SK-N-SH (cell line): ENCODE data around the gene PTPMT1. TPM values are rescaled to one million over a fixed set of nuclear protein-coding genes. Genes with fewer than 3 reads are reported as not detected.

ENCODE experiments used
- CTCF ChIA-PET: fragments of 300-600, 350-600 bp; formaldehyde crosslinking; extraction: SDS; loops from one replicate; lab custom pipeline; 2021; lab: Yijun Ruan, JAX
- POLR2A ChIA-PET: fragments of 350-600 bp; sonication (Branson Sonifier 250); formaldehyde crosslinking; extraction: SDS; loops from one replicate; lab custom pipeline; 2020; ENCODE audit warnings: antibody characterized with exemption, inconsistent platforms; lab: Yijun Ruan, JAX
- DNase-seq: peaks from one replicate; pipeline ENCODE4 v3.0.0; 2012
- H2AFZ ChIP-seq: fragments of 200-600 bp; sonication (generic); 2 replicates; pipeline ENCODE4 v1.8.1; 2016; ENCODE audit warnings: antibody characterized with exemption, mild to moderate bottlenecking, low read depth
- H3F3A ChIP-seq: fragments of 200-600 bp; sonication (generic); replicated peaks from 2 replicates; pipeline ENCODE3; 2016; ENCODE audit warnings: antibody characterized with exemption, mild to moderate bottlenecking; ENCODE audit not compliant: insufficient read depth
- H3K27ac ChIP-seq, 2 experiments: fragments of 200-500 bp in 1 of 2; fragments of 200-600 bp in 1 of 2; sonication (Bioruptor generic) in 1 of 2; sonication (generic), shearing (Covaris generic) in 1 of 2; 2 replicates each; pipeline versions ENCODE4 v1.5.1 to v1.6.1; 2014 to 2016; ENCODE audit warnings: low read depth in 2 of 2, inconsistent platforms in 1 of 2, low read length in 1 of 2, mild to moderate bottlenecking in 1 of 2, mixed read lengths in 1 of 2
- H3K27me3 ChIP-seq: fragments of 200-600 bp; sonication (generic), shearing (Covaris generic); 2 replicates; pipeline ENCODE4 v1.6.1; 2016; ENCODE audit warnings: mixed run types; ENCODE audit not compliant: insufficient read depth
- H3K36me3 ChIP-seq, 2 experiments: fragments of 200-500 bp in 1 of 2; fragments of 200-600 bp in 1 of 2; sonication (Bioruptor generic) in 1 of 2; sonication (generic) in 1 of 2; replicated peaks in 1 of 2; 2 replicates each; pipeline versions ENCODE3 to v1.5.1; 2014 to 2016; ENCODE audit warnings: low read length in 1 of 2, mild to moderate bottlenecking in 1 of 2; ENCODE audit not compliant: insufficient read depth in 2 of 2, control insufficient read depth in 1 of 2
- H3K4me1 ChIP-seq, 2 experiments: fragments of 200-500 bp in 1 of 2; fragments of 200-600 bp in 1 of 2; sonication (Bioruptor generic) in 1 of 2; sonication (generic), shearing (Covaris generic) in 1 of 2; 2 replicates each; pipeline versions ENCODE4 v1.5.1 to v1.6.1; 2014 to 2016; ENCODE audit warnings: low read depth in 1 of 2, low read length in 1 of 2, mixed run types in 1 of 2; ENCODE audit not compliant: insufficient read depth in 2 of 2, control insufficient read depth in 1 of 2
- H3K4me2 ChIP-seq: fragments of 200-600 bp; sonication (generic), shearing (Covaris generic); 2 replicates; pipeline ENCODE4 v1.6.1; 2017; ENCODE audit warnings: mixed run types
- H3K4me3 ChIP-seq, 2 experiments: fragments of 200-500 bp in 1 of 2; fragments of 200-600 bp in 1 of 2; sonication (Bioruptor generic) in 1 of 2; sonication (generic), shearing (Covaris generic) in 1 of 2; 2 replicates each; pipeline versions ENCODE4 v1.5.1 to v1.8.1; 2014 to 2016; ENCODE audit warnings: low read depth in 2 of 2, inconsistent platforms in 1 of 2, low read length in 1 of 2, mild to moderate bottlenecking in 1 of 2, mixed read lengths in 1 of 2, moderate library complexity in 1 of 2
- H3K79me2 ChIP-seq: fragments of 200-600 bp; sonication (generic); 2 replicates; pipeline ENCODE4 v1.8.1; 2017; ENCODE audit warnings: mild to moderate bottlenecking; ENCODE audit not compliant: insufficient read depth
- H3K9ac ChIP-seq: fragments of 200-600 bp; sonication (generic); 2 replicates; pipeline ENCODE4 v1.6.1; 2017; ENCODE audit warnings: mixed run types
- H3K9me2 ChIP-seq: fragments of 200-600 bp; sonication (generic); 2 replicates; pipeline ENCODE4 v1.6.1; 2017; ENCODE audit warnings: mixed run types
- H3K9me3 ChIP-seq: fragments of 200-600 bp; sonication (generic); 2 replicates; pipeline ENCODE4 v1.6.1; 2017; ENCODE audit warnings: mixed run types, mild to moderate bottlenecking, moderate library complexity
- H4K20me1 ChIP-seq: fragments of 200-600 bp; sonication (generic); 2 replicates; pipeline ENCODE4 v1.6.1; 2017; ENCODE audit warnings: mild to moderate bottlenecking, mixed run types; ENCODE audit not compliant: insufficient read depth
- CHD2 ChIP-seq: fragments of 150-350 bp; IDR thresholded peaks from 2 replicates; pipeline ENCODE4 v1.6.1; 2018; ENCODE audit warnings: low read length; ENCODE audit not compliant: partially characterized antibody
- CTCF ChIP-seq: fragments of 200-600 bp; sonication (generic); IDR thresholded peaks from 2 replicates; pipeline ENCODE4 v1.6.1; 2017; ENCODE audit warnings: antibody characterized with exemption, mild to moderate bottlenecking, moderate library complexity
- ELF1 ChIP-seq: IDR thresholded peaks from 2 replicates; pipeline ENCODE4 v1.4.0; 2012
- FOSL2 ChIP-seq: IDR thresholded peaks from 2 replicates; pipeline ENCODE4 v1.4.0; 2012; ENCODE audit warnings: low read depth, mild to moderate bottlenecking, moderate library complexity, borderline replicate concordance
- FOXJ3 ChIP-seq: sonication (generic); formaldehyde crosslinking; IDR thresholded peaks from 2 replicates; pipeline ENCODE4 v1.5.1; 2020; ENCODE audit warnings: mild to moderate bottlenecking, missing genetic modification reagents
- GABPA ChIP-seq: IDR thresholded peaks from 2 replicates; pipeline ENCODE4 v1.4.0; 2012; ENCODE audit warnings: low read depth, mild to moderate bottlenecking
- JUND ChIP-seq: IDR thresholded peaks from 2 replicates; pipeline ENCODE4 v1.4.0; 2012
- MAX ChIP-seq: IDR thresholded peaks from 2 replicates; pipeline ENCODE4 v1.4.0; 2012; ENCODE audit warnings: low read depth
- NFIC ChIP-seq: IDR thresholded peaks from 2 replicates; pipeline ENCODE4 v1.4.0; 2012; ENCODE audit warnings: borderline replicate concordance
- NRF1 ChIP-seq: IDR thresholded peaks from 2 replicates; pipeline ENCODE4 v1.6.1; 2012; ENCODE audit warnings: low read depth, mild to moderate bottlenecking, low read length
- REST ChIP-seq: IDR thresholded peaks from 2 replicates; pipeline ENCODE4 v1.6.1; 2012; ENCODE audit warnings: mild to moderate bottlenecking, low read depth, low read length, moderate library complexity
- RFX5 ChIP-seq: IDR thresholded peaks from 2 replicates; pipeline ENCODE4 v1.6.1; 2012; ENCODE audit warnings: mild to moderate bottlenecking, improper control_type of control experiment, low read length
- SMC3 ChIP-seq: IDR thresholded peaks from 2 replicates; pipeline ENCODE4 v1.6.1; 2012; ENCODE audit warnings: low read depth, low read length, improper control_type of control experiment
- TAF1 ChIP-seq: IDR thresholded peaks from 2 replicates; pipeline ENCODE4 v1.6.1; 2012; ENCODE audit warnings: low read depth, mild to moderate bottlenecking, low read length, moderate library complexity, borderline replicate concordance
- TCF12 ChIP-seq: IDR thresholded peaks from 2 replicates; pipeline ENCODE4 v1.4.0; 2012
- TEAD4 ChIP-seq: IDR thresholded peaks from 2 replicates; pipeline ENCODE4 v1.4.0; 2012; ENCODE audit warnings: mild to moderate bottlenecking, borderline replicate concordance; ENCODE audit not compliant: insufficient read depth
- YY1 ChIP-seq: IDR thresholded peaks from 2 replicates; pipeline ENCODE4 v1.4.0; 2012; ENCODE audit warnings: low read depth, mild to moderate bottlenecking
- WGBS: methylation state at CpG from one replicate; pipeline ENCODE4 v1.1.6; 2017; ENCODE audit warnings: low lambda C conversion rate; 5-methylcytosine and 5-hydroxymethylcytosine counted together
- polyA plus RNA-seq, 3 experiments: library from polyadenylated mRNA; depleted of rRNA; stranded (reverse); fragments of >200 nt; gene quantifications; 2 replicates each; pipeline ENCODE4 v1.2.3, GENCODE V29; 2012

PTPMT1 gene
- polyA plus RNA-seq, 1 of the 3 experiments (the other 2 are of a cell fraction), result 64.4 TPM

GRCh38 chr11:47536915-47537314, 28.5 kb upstream of the PTPMT1 start:
- no peaks in the 10 kb centered on the region for H3K27me3 ChIP-seq
- H3K4me3 ChIP-seq, result no peak overlapping the region
- H3K9ac ChIP-seq, result no peak overlapping the region
- peaks cover 99% of the 10 kb centered on the region for H3K79me2 ChIP-seq
- peaks cover 0 to 30% of the 10 kb centered on the region in 2 experiments for H3K36me3 ChIP-seq
- no peak overlapping the region for H2AFZ ChIP-seq
- TF ChIP-seq NFIC (no peak), CHD2 (no peak), GABPA (no peak), NRF1 (no peak), REST (no peak), MAX (no peak), TAF1 (no peak), RFX5 (no peak), TCF12 (no peak), YY1 (no peak), SMC3 (no peak), JUND (no peak), CTCF (no peak), FOXJ3 (CRISPR knock-in tag) (no peak), TEAD4 (no peak), ELF1 (no peak), FOSL2 (no peak)
- TF ChIP-seq, all 33 proteins: peak for 0
- WGBS, result 100% methylated on average over 3 of the region's 3 CpGs
- H4K20me1 ChIP-seq, result peaks cover 100% of the 10 kb centered on the region
- H3K9me3 ChIP-seq, result no peaks in the 10 kb centered on the region
- H3K9me2 ChIP-seq, result no peaks in the 10 kb centered on the region
- peaks cover 51% of the 10 kb centered on the region for H3F3A ChIP-seq
- no peak overlapping the region for H3K27ac ChIP-seq
- ChIA-PET CTCF (interaction anchor here (1.3 to 3.3 kb wide), 3 partner anchors 12 to 16 kb away, joined by 5 to 10 read pairs (median 5); no protein-coding TSS in a partner anchor), POLR2A (interaction anchor here (1.0 kb wide), 1 partner anchor 29 kb away, joined by 4 read pairs; the partner anchor contains the start of gene PTPMT1)
- no peak for DNase-seq
- peaks cover 2 to 75% of the 10 kb centered on the region in 2 experiments; a peak in 3 of 4 replicates for H3K4me1 ChIP-seq
- H3K4me2 ChIP-seq, result no peak overlapping the region
